Cardiac muscle cell (in vitro differentiated cells and primary cell): Measurements from ENCODE around the gene NME7. TPM values are rescaled to one million over a fixed set of nuclear protein-coding genes. Genes with fewer than 3 reads are reported as not detected.

Experiments
- DNase-seq, 2 donors: peaks; one replicate each; pipeline versions ENCODE4 v3.0.0 to v3.0.0-alpha.2; 2010 to 2017; ENCODE audit warnings: low read depth in 1 of 2, low spot score in 1 of 2
- H3K27ac ChIP-seq: fragments of 200-600 bp; sonication (generic); 2 replicates; pipeline ENCODE4 v1.5.1; 2016
- H3K27me3 ChIP-seq: fragments of 200-600 bp; sonication (generic); 2 replicates; pipeline ENCODE4 v1.6.0; 2016; ENCODE audit warnings: control low read depth
- H3K36me3 ChIP-seq: fragments of 200-600 bp; sonication (generic); 2 replicates; pipeline ENCODE4 v1.5.1; 2016; ENCODE audit warnings: control low read depth
- H3K4me1 ChIP-seq: fragments of 200-600 bp; sonication (generic); 2 replicates; pipeline ENCODE4 v1.8.1; 2017; ENCODE audit warnings: low read depth, mild to moderate bottlenecking, mixed run types
- H3K4me3 ChIP-seq: fragments of 200-600 bp; sonication (generic); 2 replicates; pipeline ENCODE4 v1.5.1; 2016; ENCODE audit warnings: mild to moderate bottlenecking
- H3K9me3 ChIP-seq: fragments of 200-600 bp; sonication (generic); 2 replicates; pipeline ENCODE4 v1.5.1; 2017; ENCODE audit warnings: low read depth, mild to moderate bottlenecking, control low read depth
- polyA plus RNA-seq: library from polyadenylated mRNA; unstranded; fragments of >200 nt; fragmentation: Nextera tagmentation; extraction: Ambion mirVana; gene quantifications from 2 replicates; pipeline ENCODE4 v1.2.1, GENCODE V29; 2016
- total RNA-seq: library from RNA; depleted of rRNA; stranded (reverse); fragments of >200 nt; gene quantifications from 2 replicates; pipeline ENCODE4 v1.2.3, GENCODE V29; 2016
- TF ChIP-seq, protein P1 (sequence below): IDR thresholded peaks from 2 replicates; pipeline ENCODE4 v1.5.1; 2012; ENCODE audit warnings: low read depth, mild to moderate bottlenecking, low read length

Gene NME7
- total and polyA plus RNA-seq, 2 experiments from 2014 or later: 10.1 to 110 TPM

DNA sequence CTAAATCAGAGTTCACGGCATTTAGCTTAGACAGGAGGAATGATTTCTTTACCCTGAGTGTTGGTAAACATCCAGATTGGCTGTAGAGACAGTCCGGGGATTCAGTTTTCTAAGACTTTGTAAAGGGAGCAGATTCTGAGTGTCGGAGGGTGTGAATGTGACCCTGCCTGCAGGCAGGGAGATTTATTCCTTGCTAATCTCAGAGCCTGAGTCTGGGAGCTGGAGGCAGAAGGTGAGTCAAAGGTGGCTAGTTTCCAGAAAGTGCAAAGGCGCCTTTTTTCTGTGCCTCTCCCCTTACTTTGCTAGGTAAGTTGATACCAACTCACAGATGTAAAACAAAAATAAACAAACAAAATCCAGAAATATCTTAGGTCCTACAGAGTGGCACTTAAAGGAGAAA, 249.4 kb downstream of the NME7 start:
- Histone ChIP-seq H3K36me3 (peaks cover 88% of the 10 kb centered on the region), H3K27ac (peak overlapping the region; percentile 69)
- TF ChIP-seq, protein P1, sequence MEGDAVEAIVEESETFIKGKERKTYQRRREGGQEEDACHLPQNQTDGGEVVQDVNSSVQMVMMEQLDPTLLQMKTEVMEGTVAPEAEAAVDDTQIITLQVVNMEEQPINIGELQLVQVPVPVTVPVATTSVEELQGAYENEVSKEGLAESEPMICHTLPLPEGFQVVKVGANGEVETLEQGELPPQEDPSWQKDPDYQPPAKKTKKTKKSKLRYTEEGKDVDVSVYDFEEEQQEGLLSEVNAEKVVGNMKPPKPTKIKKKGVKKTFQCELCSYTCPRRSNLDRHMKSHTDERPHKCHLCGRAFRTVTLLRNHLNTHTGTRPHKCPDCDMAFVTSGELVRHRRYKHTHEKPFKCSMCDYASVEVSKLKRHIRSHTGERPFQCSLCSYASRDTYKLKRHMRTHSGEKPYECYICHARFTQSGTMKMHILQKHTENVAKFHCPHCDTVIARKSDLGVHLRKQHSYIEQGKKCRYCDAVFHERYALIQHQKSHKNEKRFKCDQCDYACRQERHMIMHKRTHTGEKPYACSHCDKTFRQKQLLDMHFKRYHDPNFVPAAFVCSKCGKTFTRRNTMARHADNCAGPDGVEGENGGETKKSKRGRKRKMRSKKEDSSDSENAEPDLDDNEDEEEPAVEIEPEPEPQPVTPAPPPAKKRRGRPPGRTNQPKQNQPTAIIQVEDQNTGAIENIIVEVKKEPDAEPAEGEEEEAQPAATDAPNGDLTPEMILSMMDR: no peak

DNA sequence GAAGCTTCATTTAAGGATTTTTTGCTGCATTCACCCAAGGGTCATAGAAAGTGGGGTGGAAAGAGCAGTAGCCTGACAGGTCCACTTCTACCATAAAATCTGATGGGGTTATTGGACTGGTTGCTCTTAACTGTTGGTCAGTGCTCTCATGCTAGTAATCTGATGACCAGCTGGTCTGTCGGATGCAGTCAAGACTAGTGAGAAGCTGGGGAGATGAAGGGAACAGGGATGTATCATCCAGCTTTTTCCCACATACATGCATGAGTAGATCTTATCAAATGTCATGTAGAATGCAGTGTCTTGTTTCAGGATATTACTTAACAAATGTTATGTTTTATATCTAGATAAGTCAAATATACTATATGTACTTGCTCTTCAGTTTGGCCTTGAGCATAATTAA, 250.0 kb downstream of the NME7 start:
- H3K36me3 ChIP-seq: peaks cover 89% of the 10 kb centered on the region
- peak overlapping the region; percentile 69 for H3K27ac ChIP-seq

More for the DNA sequence above, 249.4 kb downstream of the NME7 start:
- no peaks in the 10 kb centered on the region for H3K9me3 ChIP-seq
- H3K27me3 ChIP-seq: no peaks in the 10 kb centered on the region
- H3K4me3 ChIP-seq: no peak overlapping the region
- H3K4me1 ChIP-seq: peaks cover 75% of the 10 kb centered on the region
- no peak for DNase-seq

DNA sequence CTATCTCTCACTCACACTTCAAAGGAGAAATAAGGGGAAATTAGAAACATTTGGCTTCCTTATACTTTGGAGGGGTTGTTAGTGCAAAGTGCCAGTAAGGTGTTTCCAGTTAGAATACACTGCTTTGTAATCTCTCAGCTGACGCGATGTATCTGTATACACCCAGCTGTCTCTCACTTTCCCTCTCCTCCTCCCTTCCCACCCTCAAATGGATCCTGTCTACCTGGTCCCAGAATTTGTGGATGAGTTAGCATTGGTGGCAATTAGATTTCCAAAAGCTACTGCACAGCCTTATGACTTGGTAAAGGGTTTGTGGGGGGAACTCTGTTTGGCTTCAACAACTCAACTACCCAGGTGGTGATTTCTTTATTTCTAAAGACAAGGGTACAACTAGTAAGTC, 250.6 kb downstream of the NME7 start:
- no peak for DNase-seq
- no peaks in the 10 kb centered on the region for H3K9me3 ChIP-seq
- TF ChIP-seq, protein P1: no peak
- H3K27me3 ChIP-seq: no peaks in the 10 kb centered on the region
- H3K4me1 ChIP-seq: peaks cover 81% of the 10 kb centered on the region
- no peak overlapping the region for H3K4me3 ChIP-seq
- H3K36me3 ChIP-seq: peaks cover 91% of the 10 kb centered on the region
- H3K27ac ChIP-seq: peak overlapping the region; percentile 69

More for the DNA sequence above, 250.0 kb downstream of the NME7 start:
- no peaks in the 10 kb centered on the region for H3K9me3 ChIP-seq
- no peak overlapping the region for H3K4me3 ChIP-seq
- no peak for DNase-seq
- TF ChIP-seq, protein P1: no peak
- no peaks in the 10 kb centered on the region for H3K27me3 ChIP-seq
- H3K4me1 ChIP-seq: peaks cover 81% of the 10 kb centered on the region

DNA sequence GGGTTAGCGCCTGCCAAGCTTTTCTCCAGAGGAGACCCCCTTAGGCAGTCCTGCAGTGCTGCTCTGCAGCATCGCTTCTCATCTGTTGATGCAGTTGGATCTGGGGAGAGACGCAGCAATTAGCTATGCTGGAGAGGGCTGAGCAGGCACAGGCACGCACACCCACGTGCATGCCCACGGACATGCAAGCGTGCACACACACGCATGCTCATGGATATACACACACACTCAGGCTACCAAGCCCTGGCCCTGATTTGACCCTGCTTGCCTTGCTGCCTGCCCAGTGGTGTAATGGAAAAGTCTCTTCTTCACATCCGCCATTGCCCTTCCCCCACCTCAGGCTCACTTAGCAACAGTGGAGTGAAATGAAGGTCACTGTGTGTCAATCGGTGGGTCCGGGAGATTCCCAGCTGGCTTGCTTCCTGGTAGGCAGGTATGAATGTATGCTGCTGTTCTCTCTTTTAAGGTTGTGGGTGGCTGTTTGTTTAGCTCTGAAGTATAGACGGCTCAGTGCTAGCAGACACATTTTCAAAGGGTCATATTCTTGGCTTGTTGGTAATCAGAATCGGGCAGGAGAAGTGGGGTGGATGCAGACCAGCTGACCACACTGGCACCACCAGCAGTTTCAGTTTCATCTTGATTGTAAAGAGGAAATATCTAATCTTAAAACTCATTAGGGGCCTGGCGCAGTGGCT, 251.6 kb downstream of the NME7 start:
- TF ChIP-seq, protein P1: no peak
- DNase-seq: peak; percentile 32 to 46

DNA sequence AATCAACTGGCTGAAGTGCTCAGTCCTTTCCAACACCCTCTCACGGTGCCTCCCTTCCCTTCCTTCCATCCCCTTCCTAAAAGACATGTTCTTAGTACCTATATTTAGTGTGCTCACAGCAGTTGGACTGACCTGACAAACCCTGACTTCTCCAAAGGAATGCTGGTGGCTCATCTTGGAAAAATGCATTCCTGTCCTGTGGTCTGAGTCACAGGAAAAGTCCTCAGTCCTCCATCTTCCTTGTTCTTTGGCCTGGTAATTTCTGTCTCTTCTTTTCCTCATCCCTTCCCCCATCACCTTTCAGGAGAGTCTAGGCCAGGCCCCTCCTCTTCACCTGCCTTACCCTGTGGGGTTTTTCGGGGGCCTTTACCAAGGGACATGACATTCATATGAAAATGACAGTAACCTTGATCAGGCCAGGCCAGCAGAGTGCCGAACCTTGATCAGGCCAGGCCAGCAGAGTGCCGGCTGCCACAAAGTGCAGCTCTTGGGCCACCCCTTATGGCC, 253.9 kb downstream of the NME7 start:
- Histone ChIP-seq H3K27ac (peak overlapping the region; percentile 63), H3K27me3 (no peaks in the 10 kb centered on the region), H3K4me1 (peaks cover 70% of the 10 kb centered on the region), H3K36me3 (peaks cover 78% of the 10 kb centered on the region), H3K4me3 (peak overlapping the region; percentile 4), H3K9me3 (no peaks in the 10 kb centered on the region)
- TF ChIP-seq, protein P1: no peak
- peak in 1 of 2 donors; percentile 84 for DNase-seq

More for the DNA sequence above, 251.6 kb downstream of the NME7 start:
- no peaks in the 10 kb centered on the region for H3K9me3 ChIP-seq
- no peak overlapping the region for H3K4me3 ChIP-seq
- no peaks in the 10 kb centered on the region for H3K27me3 ChIP-seq
- peaks cover 91% of the 10 kb centered on the region for H3K36me3 ChIP-seq
- H3K4me1 ChIP-seq: peaks cover 87% of the 10 kb centered on the region
- peak overlapping the region; percentile 69 for H3K27ac ChIP-seq
